NCI-H1092 (cell line): ENCODE results near the gene LRRC8C.

ENCODE experiments used
- DNase-seq: peaks from one replicate; lab custom pipeline; 2025; lab: John Stamatoyannopoulos, UW

LRRC8C gene

GRCh38 chr1:89671775-89672488, 39.0 kb downstream of the LRRC8C start:
- no peak for DNase-seq

- DNase-seq = no peak
Observed at GRCh38 chr1:89672489-89673183, 39.7 kb downstream of the LRRC8C start.

GRCh38 chr1:89673251-89673650, 40.3 kb downstream of the LRRC8C start:
- DNase-seq = no peak

GRCh38 chr1:89675677-89676076, 42.8 kb downstream of the LRRC8C start:
- no peak for DNase-seq

GRCh38 chr1:89681045-89681729, 48.3 kb downstream of the LRRC8C start:
- DNase-seq = no peak

GRCh38 chr1:89682611-89683010, 49.7 kb downstream of the LRRC8C start:
- DNase-seq = no peak

GRCh38 chr1:89685461-89685860, 52.5 kb downstream of the LRRC8C start:
- no peak for DNase-seq

- no peak for DNase-seq
Observed at GRCh38 chr1:89686520-89686919, 53.6 kb downstream of the LRRC8C start.

- DNase-seq = no peak
Observed at GRCh38 chr1:89687254-89687653, 54.3 kb downstream of the LRRC8C start.

- no peak for DNase-seq
Observed at GRCh38 chr1:89688607-89689006, 55.7 kb downstream of the LRRC8C start.

- no peak for DNase-seq
Observed at GRCh38 chr1:89689234-89689633, 56.3 kb downstream of the LRRC8C start.

GRCh38 chr1:89690595-89690994, 57.7 kb downstream of the LRRC8C start:
- DNase-seq = no peak

- DNase-seq = no peak
Observed at GRCh38 chr1:89692601-89693521, 59.9 kb downstream of the LRRC8C start.

- no peak for DNase-seq
Observed at GRCh38 chr1:89695847-89696246, 62.9 kb downstream of the LRRC8C start.

- DNase-seq = no peak
Observed at GRCh38 chr1:89697383-89697782, 64.5 kb downstream of the LRRC8C start.

- DNase-seq = no peak
Observed at GRCh38 chr1:89698020-89698560, 65.2 kb downstream of the LRRC8C start.

GRCh38 chr1:89698624-89699023, 65.7 kb downstream of the LRRC8C start:
- DNase-seq = no peak

- no peak for DNase-seq
Observed at GRCh38 chr1:89699451-89699986, 66.6 kb downstream of the LRRC8C start.

GRCh38 chr1:89701746-89702241, 68.9 kb downstream of the LRRC8C start:
- DNase-seq = no peak

- DNase-seq = no peak
Observed at GRCh38 chr1:89702520-89703045, 69.7 kb downstream of the LRRC8C start.

GRCh38 chr1:89703469-89703868, 70.5 kb downstream of the LRRC8C start:
- DNase-seq = no peak
